ENCODE data around the gene TP53I11. TPM values are rescaled to one million over a fixed set of nuclear protein-coding genes. Genes with fewer than 3 reads are reported as not detected.

TP53I11 gene
- total and polyA plus RNA-seq, 11 donors = 24.0 to 91.3 (median 39.4) TPM

DNA sequence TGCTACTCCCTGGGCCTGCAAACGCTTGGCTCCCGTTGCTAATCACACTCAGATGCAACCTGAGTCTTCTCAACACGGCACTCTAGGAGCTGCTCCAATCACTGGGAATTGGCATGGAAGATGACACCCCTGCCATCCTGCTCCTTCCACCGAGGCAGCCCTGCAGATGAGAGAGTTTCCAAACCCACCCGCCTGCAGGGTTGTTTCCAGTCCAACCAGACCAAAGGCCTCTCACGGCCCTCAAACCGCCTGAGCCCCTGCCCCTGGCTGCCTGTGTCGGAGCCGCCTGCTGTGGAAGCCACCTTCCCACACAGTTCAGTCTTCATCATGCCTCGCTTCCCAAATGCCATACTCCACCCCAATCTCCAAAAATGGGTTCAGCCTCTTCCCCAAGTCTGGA, 36.8 kb upstream of the TP53I11 start:
- 61 to 85% (median 81%) methylated on average over 10 of the region's 10 CpGs for WGBS, 4 donors
- intact Hi-C loops (cut with DNase I) = no loop called here
- H3K4me3 ChIP-seq = no peak overlapping the region
- ATAC-seq = no peak
- H3K27me3 ChIP-seq = no peaks in the 10 kb centered on the region
- no peaks in the 10 kb centered on the region for H3K9me3 ChIP-seq
- peaks cover 0 to 31% (median 16%) of the 10 kb centered on the region in 12 donors for H3K4me1 ChIP-seq
- no peak for DNase-seq
- TF ChIP-seq POLR2A (IDR thresholded peaks at IDR 0.05) = no peak
- TF ChIP-seq, protein P1, sequence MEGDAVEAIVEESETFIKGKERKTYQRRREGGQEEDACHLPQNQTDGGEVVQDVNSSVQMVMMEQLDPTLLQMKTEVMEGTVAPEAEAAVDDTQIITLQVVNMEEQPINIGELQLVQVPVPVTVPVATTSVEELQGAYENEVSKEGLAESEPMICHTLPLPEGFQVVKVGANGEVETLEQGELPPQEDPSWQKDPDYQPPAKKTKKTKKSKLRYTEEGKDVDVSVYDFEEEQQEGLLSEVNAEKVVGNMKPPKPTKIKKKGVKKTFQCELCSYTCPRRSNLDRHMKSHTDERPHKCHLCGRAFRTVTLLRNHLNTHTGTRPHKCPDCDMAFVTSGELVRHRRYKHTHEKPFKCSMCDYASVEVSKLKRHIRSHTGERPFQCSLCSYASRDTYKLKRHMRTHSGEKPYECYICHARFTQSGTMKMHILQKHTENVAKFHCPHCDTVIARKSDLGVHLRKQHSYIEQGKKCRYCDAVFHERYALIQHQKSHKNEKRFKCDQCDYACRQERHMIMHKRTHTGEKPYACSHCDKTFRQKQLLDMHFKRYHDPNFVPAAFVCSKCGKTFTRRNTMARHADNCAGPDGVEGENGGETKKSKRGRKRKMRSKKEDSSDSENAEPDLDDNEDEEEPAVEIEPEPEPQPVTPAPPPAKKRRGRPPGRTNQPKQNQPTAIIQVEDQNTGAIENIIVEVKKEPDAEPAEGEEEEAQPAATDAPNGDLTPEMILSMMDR (IDR thresholded peaks at IDR 0.05) = no peak
- H3K36me3 ChIP-seq = no peaks in the 10 kb centered on the region
- H3K27ac ChIP-seq = no peak overlapping the region

DNA sequence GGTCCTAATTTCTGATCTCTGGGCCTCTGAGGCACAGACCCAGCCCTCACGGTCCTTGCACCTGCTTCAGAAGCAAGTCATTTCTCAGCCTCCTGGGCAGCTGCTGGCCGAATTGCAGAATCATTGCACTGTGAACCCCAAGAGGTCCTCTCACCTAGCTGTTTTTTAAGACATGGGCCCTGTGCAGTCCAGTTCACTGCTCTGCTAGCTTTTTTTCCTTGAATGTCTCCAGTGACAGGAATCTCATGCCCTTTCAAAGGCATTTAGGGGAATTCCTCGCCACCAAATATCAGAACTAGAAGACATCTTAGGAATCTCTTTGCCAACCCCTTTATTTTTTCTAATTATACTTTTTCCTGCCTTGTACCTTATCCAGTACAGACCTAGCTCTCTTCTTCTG, 35.6 kb upstream of the TP53I11 start:
- Histone ChIP-seq H3K9me3 (peaks cover 0 to 3% (median 0%) of the 10 kb centered on the region in 12 donors), H3K27ac (no peak overlapping the region), H3K4me1 (peaks cover 0 to 20% (median 11%) of the 10 kb centered on the region in 12 donors), H3K36me3 (no peaks in the 10 kb centered on the region), H3K4me3 (no peak overlapping the region), H3K27me3 (no peaks in the 10 kb centered on the region)
- DNase-seq = no peak
- intact Hi-C loops (cut with DNase I) = no loop called here
- ATAC-seq = no peak
- TF ChIP-seq POLR2A (IDR thresholded peaks at IDR 0.05) = no peak
- TF ChIP-seq, protein P1 (IDR thresholded peaks at IDR 0.05) = no peak
- WGBS, 4 donors = 91 to 99% (median 96%) methylated on average over 3 of the region's 3 CpGs

DNA sequence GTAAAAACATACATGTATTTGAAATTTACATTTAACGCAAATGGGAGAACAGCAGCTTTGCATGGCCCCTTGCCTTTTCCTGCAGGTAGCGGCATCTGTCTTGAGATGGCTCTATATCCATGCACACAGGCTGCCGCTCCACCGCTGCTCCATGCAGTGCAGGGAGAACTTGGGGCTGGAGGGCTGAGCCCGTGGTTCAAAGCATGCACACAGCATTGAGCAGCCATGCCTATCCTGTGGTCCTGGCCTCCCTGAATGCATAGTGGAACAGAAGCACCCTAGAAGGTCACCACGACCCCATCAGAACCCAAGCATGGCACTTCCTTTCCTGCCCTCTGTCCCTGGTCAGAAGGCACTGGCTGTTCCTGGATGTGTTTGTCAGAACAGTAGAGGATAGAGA, 35.0 kb upstream of the TP53I11 start:
- H3K9me3 ChIP-seq = peaks cover 0 to 3% (median 0%) of the 10 kb centered on the region in 12 donors
- no peaks in the 10 kb centered on the region for H3K27me3 ChIP-seq
- DNase-seq (no peak), ATAC-seq (no peak)
- H3K27ac ChIP-seq = no peak overlapping the region
- TF ChIP-seq POLR2A (IDR thresholded peaks at IDR 0.05) = no peak
- TF ChIP-seq, protein P1 (IDR thresholded peaks at IDR 0.05) = no peak
- WGBS, 4 donors = 94 to 97% (median 95%) methylated on average over 6 of the region's 6 CpGs
- H3K4me3 ChIP-seq = no peak overlapping the region
- H3K4me1 ChIP-seq = peaks cover 0 to 20% (median 9%) of the 10 kb centered on the region in 12 donors
- intact Hi-C loops (cut with DNase I) = no loop called here
- no peaks in the 10 kb centered on the region for H3K36me3 ChIP-seq

DNA sequence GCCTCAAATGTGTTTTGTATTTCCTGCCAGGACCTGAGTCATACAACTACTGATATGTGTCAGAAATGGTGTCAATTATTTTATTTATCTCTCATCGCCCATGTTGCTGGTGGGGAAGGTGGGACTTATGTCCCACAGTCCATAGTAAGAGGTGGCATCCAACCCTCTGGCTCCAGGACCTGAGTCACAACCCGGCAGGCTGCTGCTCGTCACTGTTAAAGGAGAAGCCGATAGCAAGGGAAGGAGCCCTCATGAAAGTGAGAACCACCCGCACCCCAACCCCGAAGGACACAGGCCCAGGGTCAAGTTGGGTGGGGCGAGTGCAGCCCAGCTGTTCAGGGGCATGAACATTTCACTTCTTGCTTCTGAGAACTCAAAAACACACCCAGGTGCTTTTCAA, 33.1 kb upstream of the TP53I11 start:
- intact Hi-C loops (cut with DNase I) = no loop called here
- 79 to 91% (median 85%) methylated on average over 6 to 7 of the region's 7 CpGs for WGBS, 4 donors
- H3K4me3 ChIP-seq = no peak overlapping the region
- H3K27ac ChIP-seq = no peak overlapping the region
- peaks cover 0 to 26% (median 15%) of the 10 kb centered on the region in 12 donors for H3K4me1 ChIP-seq
- DNase-seq = no peak
- H3K36me3 ChIP-seq = no peaks in the 10 kb centered on the region
- no peak for ATAC-seq
- peaks cover 0 to 3% (median 0%) of the 10 kb centered on the region in 12 donors for H3K9me3 ChIP-seq
- H3K27me3 ChIP-seq = no peaks in the 10 kb centered on the region
- TF ChIP-seq, protein P1 (IDR thresholded peaks at IDR 0.05) = no peak
- no peak for TF ChIP-seq POLR2A (IDR thresholded peaks at IDR 0.05)
